Activated CD4-positive, alpha-beta T cell treated with anti-CD3 and anti-CD28 coated beads, Interleukin-2, amount 10 ng/mL, durations not matched to agents 7 days and 5 days (primary cell): ENCODE data around the gene TNP2. TPM values are rescaled to one million over a fixed set of nuclear protein-coding genes. Genes with fewer than 3 reads are reported as not detected.

Experiments used
- CTCF ChIA-PET: fragments of 350-600 bp; sonication (Branson Sonifier 250); formaldehyde crosslinking; loops from one replicate; lab custom pipeline; 2021; ENCODE audit warnings: antibody characterized with exemption; lab: Charles Lee
- POLR2A ChIA-PET: fragments of 350-600 bp; sonication (Branson Sonifier 250); formaldehyde crosslinking; loops from one replicate; lab custom pipeline; 2021; ENCODE audit warnings: antibody characterized with exemption; lab: Charles Lee
- DNase-seq: peaks from one replicate; pipeline ENCODE4 v3.0.0-alpha.2; 2020
- H3K27ac Mint-ChIP-seq: one replicate; pipeline ENCODE4 v1.8.0; 2021; ENCODE audit warnings: mild to moderate bottlenecking, moderate library complexity, mixed read lengths
- H3K27me3 Mint-ChIP-seq: one replicate; pipeline ENCODE4 v1.8.0; 2021; ENCODE audit warnings: mixed read lengths
- H3K36me3 Mint-ChIP-seq: one replicate; pipeline ENCODE4 v1.8.0; 2021; ENCODE audit warnings: low read depth, mixed read lengths
- H3K4me1 Mint-ChIP-seq: one replicate; pipeline ENCODE4 v1.8.0; 2021; ENCODE audit warnings: mixed read lengths
- H3K4me3 Mint-ChIP-seq: one replicate; pipeline ENCODE4 v1.8.0; 2021; ENCODE audit warnings: mild to moderate bottlenecking, moderate library complexity, mixed read lengths
- H3K9me3 Mint-ChIP-seq: one replicate; pipeline ENCODE4 v1.8.0; 2021; ENCODE audit warnings: mixed read lengths
- total RNA-seq, 2 experiments: library from RNA; stranded (reverse); gene quantifications; one replicate each; pipeline ENCODE4 v1.2.3, GENCODE V29; 2021

The TNP2 gene
- total RNA-seq, 2 experiments from 2014 or later, result not detected

DNA sequence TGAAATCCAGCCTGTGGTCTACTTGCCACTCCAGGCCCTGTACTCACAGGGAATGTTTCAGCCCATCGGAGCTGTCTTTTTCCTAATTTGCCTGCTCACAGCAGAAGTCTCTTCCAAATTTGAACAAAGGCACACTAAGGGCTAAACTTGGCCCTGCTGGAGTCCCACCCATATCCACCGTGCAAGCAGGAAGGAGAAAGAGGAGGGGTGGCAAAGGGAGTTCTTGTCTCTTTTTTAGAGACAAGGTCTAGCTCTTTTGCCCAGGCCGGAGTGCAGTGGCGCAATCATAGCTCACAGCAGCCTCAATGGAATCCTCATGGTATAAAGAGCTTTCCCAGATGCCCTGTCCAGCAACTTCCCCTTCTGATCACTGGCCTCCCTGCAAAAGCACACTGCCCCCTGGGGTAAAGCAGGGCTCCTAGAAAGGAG is 14.7 kb upstream of the TNP2 start:
- Mint-ChIP-seq H3K36me3 (no peaks in the 10 kb centered on the region), H3K9me3 (peaks cover 3% of the 10 kb centered on the region), H3K27ac (no peak overlapping the region), H3K4me1 (peaks cover 22% of the 10 kb centered on the region), H3K27me3 (peaks cover 13% of the 10 kb centered on the region), H3K4me3 (no peak overlapping the region)
- DNase-seq, result no peak
- CTCF ChIA-PET, result interaction anchor here (0.7 to 1.3 kb wide), 5 partner anchors 14 to 528 kb away, joined by 3 read pairs; no protein-coding TSS in a partner anchor
- POLR2A ChIA-PET, result no interaction called here

GRCh38 chr16:11280616-11281522 is 11.7 kb upstream of the TNP2 start, which contains the start of gene PRM1:
Gene PRM1, minus strand, starts transcription at chr16:11281330. Its CDS starts 92 bp downstream, at chr16:11281238.
- POLR2A ChIA-PET, result no interaction called here
- DNase-seq, result no peak

GRCh38 chr16:11278681-11279628 is 9.8 kb upstream of the TNP2 start:
- Mint-ChIP-seq H3K36me3 (no peaks in the 10 kb centered on the region), H3K9me3 (no peaks in the 10 kb centered on the region), H3K4me3 (no peak overlapping the region), H3K27ac (no peak overlapping the region), H3K27me3 (peaks cover 7% of the 10 kb centered on the region), H3K4me1 (peaks cover 15% of the 10 kb centered on the region)
- no peak for DNase-seq
- ChIA-PET CTCF (interaction anchor here (1.3 to 1.5 kb wide), 3 partner anchors 10 to 77 kb away, joined by 3 to 5 read pairs (median 4); partner anchors contain the start of gene TNP2), POLR2A (no interaction called here)

More at GRCh38 chr16:11280616-11281522, 11.7 kb upstream of the TNP2 start, which contains the start of gene PRM1:
- CTCF ChIA-PET, result no interaction called here
- no peak within 1 kb of the TSS for H3K4me3 Mint-ChIP-seq
- H3K27me3 Mint-ChIP-seq, result peaks cover 7% of the 10 kb centered on the region
- peaks cover 17% of the 10 kb centered on the region for H3K4me1 Mint-ChIP-seq
- H3K9me3 Mint-ChIP-seq, result peaks cover 2% of the 10 kb centered on the region
- no peak within 1 kb of the TSS for H3K27ac Mint-ChIP-seq
- H3K36me3 Mint-ChIP-seq, result no peaks in the 10 kb centered on the region

- DNase-seq, result no peak
- Mint-ChIP-seq H3K4me1 (peaks cover 15% of the 10 kb centered on the region), H3K36me3 (no peaks in the 10 kb centered on the region), H3K27me3 (peaks cover 3% of the 10 kb centered on the region), H3K9me3 (no peaks in the 10 kb centered on the region), H3K27ac (no peak overlapping the region), H3K4me3 (no peak overlapping the region)
- ChIA-PET CTCF (interaction anchor here (1.3 to 1.4 kb wide), 2 partner anchors 17 to 79 kb away, joined by 3 to 4 read pairs; no protein-coding TSS in a partner anchor), POLR2A (no interaction called here)
Measured at GRCh38 chr16:11277607-11278337, 8.6 kb upstream of the TNP2 start.

- Mint-ChIP-seq H3K27me3 (peaks cover 1% of the 10 kb centered on the region), H3K27ac (no peak overlapping the region), H3K4me1 (peaks cover 14% of the 10 kb centered on the region), H3K36me3 (no peaks in the 10 kb centered on the region), H3K9me3 (no peaks in the 10 kb centered on the region), H3K4me3 (no peak overlapping the region)
- DNase-seq, result no peak
- ChIA-PET POLR2A (interaction anchor here (0.6 kb wide), 1 partner anchor 20 kb away, joined by 3 read pairs; no protein-coding TSS in a partner anchor), CTCF (interaction anchor here (0.7 to 1.4 kb wide), 2 partner anchors 8 to 17 kb away, joined by 3 to 4 read pairs; partner anchors contain the start of gene TNP2)
Measured at GRCh38 chr16:11276896-11277593, 7.9 kb upstream of the TNP2 start.

GRCh38 chr16:11276143-11276895 is 7.2 kb upstream of the TNP2 start, which contains the start of gene PRM2:
Gene PRM2, minus strand, starts transcription at chr16:11276480. Its CDS starts 110 bp downstream, at chr16:11276370.
- CTCF ChIA-PET, result interaction anchor here (0.7 kb wide), 1 partner anchor 8 kb away, joined by 3 read pairs; the partner anchor contains the start of gene TNP2
- POLR2A ChIA-PET, result interaction anchor here (0.6 kb wide), 1 partner anchor 19 kb away, joined by 3 read pairs; no protein-coding TSS in a partner anchor
- no peak for DNase-seq
- Mint-ChIP-seq H3K4me1 (peaks cover 13% of the 10 kb centered on the region), H3K27me3 (no peaks in the 10 kb centered on the region), H3K4me3 (no peak within 1 kb of the TSS), H3K27ac (no peak within 1 kb of the TSS), H3K36me3 (no peaks in the 10 kb centered on the region), H3K9me3 (no peaks in the 10 kb centered on the region)

- POLR2A ChIA-PET, result no interaction called here
- Mint-ChIP-seq H3K27me3 (no peaks in the 10 kb centered on the region), H3K36me3 (no peaks in the 10 kb centered on the region)
Measured at GRCh38 chr16:11274964-11275363, 5.8 kb upstream of the TNP2 start.

GRCh38 chr16:11273721-11274324 is 4.7 kb upstream of the TNP2 start:
- CTCF ChIA-PET, result interaction anchor here (0.9 to 1.9 kb wide), 9 partner anchors 10 to 320 kb away, joined by 3 to 6 read pairs (median 4); partner anchors contain the start of gene SOCS1
- POLR2A ChIA-PET, result interaction anchor here (0.6 kb wide), 1 partner anchor 642 kb away, joined by 5 read pairs; the partner anchor contains the start of gene GSPT1
- Mint-ChIP-seq H3K4me3 (no peak overlapping the region), H3K4me1 (peaks cover 4% of the 10 kb centered on the region), H3K9me3 (no peaks in the 10 kb centered on the region), H3K27me3 (no peaks in the 10 kb centered on the region), H3K27ac (no peak overlapping the region), H3K36me3 (no peaks in the 10 kb centered on the region)
- no peak for DNase-seq

More at GRCh38 chr16:11274964-11275363, 5.8 kb upstream of the TNP2 start:
- Mint-ChIP-seq H3K9me3 (no peaks in the 10 kb centered on the region), H3K27ac (no peak overlapping the region), H3K4me1 (peaks cover 13% of the 10 kb centered on the region), H3K4me3 (no peak overlapping the region)
- DNase-seq, result no peak
- CTCF ChIA-PET, result interaction anchor here (1.7 kb wide), 1 partner anchor 11 kb away, joined by 5 read pairs; no protein-coding TSS in a partner anchor

DNA sequence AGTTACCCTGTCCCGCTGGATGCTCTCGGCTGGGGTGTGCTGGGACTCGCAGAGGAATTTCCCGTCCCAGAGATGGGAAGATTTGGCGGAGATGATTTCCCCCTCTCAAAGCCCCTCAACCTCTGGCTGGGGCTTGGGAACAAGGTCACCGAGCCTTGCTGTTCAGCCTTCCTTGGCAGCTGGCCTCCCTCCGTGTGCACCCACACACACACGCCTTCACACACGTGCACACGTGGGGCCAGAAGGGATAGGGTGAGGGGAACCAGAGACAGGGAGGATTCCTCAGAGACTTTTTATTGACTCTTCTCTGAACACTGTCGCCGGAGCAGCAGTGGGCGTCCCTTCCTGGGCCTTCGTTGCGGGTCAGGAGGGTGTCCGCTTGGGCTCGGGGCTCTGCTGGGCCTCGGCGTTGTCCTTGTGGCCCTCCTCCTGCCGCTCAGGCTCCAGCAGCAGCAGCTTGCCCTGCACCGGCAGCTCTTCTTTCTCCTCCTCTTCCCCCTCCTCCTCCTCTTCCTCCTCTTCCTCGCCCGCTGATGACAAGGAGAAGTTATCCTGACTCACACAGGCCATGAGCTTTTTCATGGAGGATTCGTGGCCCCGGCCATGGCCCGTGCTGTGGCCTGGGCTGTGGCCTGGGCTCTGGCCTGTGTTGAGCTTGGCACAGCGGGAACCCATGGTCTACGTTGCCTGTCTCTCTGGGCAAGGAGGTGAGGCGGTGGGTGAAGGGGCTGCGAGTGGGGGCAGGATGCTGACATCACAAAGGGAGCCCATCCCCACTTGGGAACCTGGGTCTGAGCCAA is 4.0 kb upstream of the TNP2 start, which contains the start of gene PRM3:
PRM3 (minus strand) TSS at position 709 of the 800 bp plus-strand sequence; CDS start at position 675, 34 bp downstream.
- CTCF ChIA-PET, result interaction anchor here (1.0 to 1.9 kb wide), 9 partner anchors 9 to 319 kb away, joined by 3 to 6 read pairs (median 3); partner anchors contain the start of gene SOCS1
- POLR2A ChIA-PET, result interaction anchor here (0.6 kb wide), 1 partner anchor 643 kb away, joined by 5 read pairs; the partner anchor contains the start of gene GSPT1
- no peak for DNase-seq
- Mint-ChIP-seq H3K4me3 (no peak within 1 kb of the TSS), H3K9me3 (no peaks in the 10 kb centered on the region), H3K36me3 (no peaks in the 10 kb centered on the region), H3K27me3 (no peaks in the 10 kb centered on the region), H3K27ac (no peak within 1 kb of the TSS), H3K4me1 (peaks cover 2% of the 10 kb centered on the region)
